SK-N-MC (cell line): Measurements from ENCODE around the gene OR5AU1.
"Not testable (repeated sequence)": the region's sequence is repeated elsewhere in the genome, so short reads cannot be mapped to it uniquely, and the experiment has no call there.

Experiments used
- DNase-seq: peaks from one replicate; pipeline ENCODE4 v3.0.0-alpha.2; 2011; ENCODE audit warnings: low read depth, low spot score
- H3K27ac ChIP-seq: fragments of 200-600 bp; sonication (generic); 2 replicates; pipeline ENCODE4 v1.5.1; 2016; ENCODE audit warnings: mixed run types
- H3K36me3 ChIP-seq: fragments of 200-600 bp; sonication (generic); 2 replicates; pipeline ENCODE4 v1.6.1; 2017; ENCODE audit warnings: antibody characterized with exemption, low read length, mixed read lengths; ENCODE audit not compliant: insufficient read depth
- H3K4me3 ChIP-seq: fragments of 200-600 bp; sonication (generic); 2 replicates; pipeline ENCODE4 v1.5.1; 2016
- H3K9ac ChIP-seq: fragments of 200-600 bp; sonication (generic); 2 replicates; pipeline ENCODE4 v1.8.0; 2017; ENCODE audit warnings: mixed run types, mixed read lengths; ENCODE audit not compliant: insufficient read length
- H3K9me3 ChIP-seq: fragments of 200-600 bp; sonication (generic); 2 replicates; pipeline ENCODE4 v1.6.1; 2017; ENCODE audit warnings: low read depth, mild to moderate bottlenecking, antibody characterized with exemption, low read length, moderate library complexity, mixed read lengths
- EZH2 ChIP-seq: fragments of 200-600 bp; sonication (generic); IDR thresholded peaks from one replicate; pipeline ENCODE4 v1.6.1; 2017; ENCODE audit warnings: antibody characterized with exemption
- FOXP2 ChIP-seq: optimal IDR thresholded peaks from 2 replicates; pipeline ENCODE3; 2011; ENCODE audit warnings: mild to moderate bottlenecking, moderate library complexity; ENCODE audit not compliant: insufficient read depth; ENCODE audit errors: extremely low read length, control extremely low read depth
- POLR2AphosphoS5 ChIP-seq: IDR thresholded peaks from 2 replicates; pipeline ENCODE4 v1.6.1; 2012; ENCODE audit warnings: mild to moderate bottlenecking, low read depth, low read length, borderline replicate concordance

Gene OR5AU1

GRCh38 chr14:21163871-21164291, 8.0 kb upstream of the OR5AU1 start:
- H3K36me3 ChIP-seq: no peaks in the 10 kb centered on the region
- no peak overlapping the region for H3K27ac ChIP-seq
- H3K4me3 ChIP-seq: no peak overlapping the region
- no peak for TF ChIP-seq EZH2
- TF ChIP-seq FOXP2: no peak
- TF ChIP-seq POLR2AphosphoS5: no peak
- no peaks in the 10 kb centered on the region for H3K9me3 ChIP-seq
- H3K9ac ChIP-seq: no peak overlapping the region
- no peak for DNase-seq

DNA sequence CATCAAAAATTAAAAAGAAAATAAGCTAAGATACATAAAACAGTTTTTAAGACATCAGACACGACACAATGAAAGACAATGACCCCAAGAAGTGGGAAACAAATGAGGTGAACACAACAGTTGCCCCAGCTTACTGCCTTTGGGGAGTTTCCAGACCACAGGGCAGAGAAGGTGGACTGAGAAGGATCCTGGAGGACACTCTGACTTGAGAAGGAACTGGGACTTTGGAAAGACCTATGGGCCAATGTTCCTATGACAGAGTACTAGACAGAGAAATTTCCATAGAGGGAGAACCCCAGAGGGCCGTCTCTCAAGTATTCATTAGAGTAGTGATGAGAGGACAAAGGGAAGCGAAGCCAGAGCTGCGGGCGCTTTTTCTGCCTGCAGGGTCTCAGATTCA, 6.2 kb upstream of the OR5AU1 start:
- no peak overlapping the region for H3K9ac ChIP-seq
- no peaks in the 10 kb centered on the region for H3K9me3 ChIP-seq
- no peak for TF ChIP-seq EZH2
- TF ChIP-seq FOXP2: no peak
- no peak for TF ChIP-seq POLR2AphosphoS5
- H3K27ac ChIP-seq: no peak overlapping the region
- no peak for DNase-seq
- H3K4me3 ChIP-seq: no peak overlapping the region
- H3K36me3 ChIP-seq: no peaks in the 10 kb centered on the region

GRCh38 chr14:21160061-21160610, 4.3 kb upstream of the OR5AU1 start:
- no peak overlapping the region for H3K27ac ChIP-seq
- H3K36me3 ChIP-seq: no peaks in the 10 kb centered on the region
- no peaks in the 10 kb centered on the region for H3K9me3 ChIP-seq
- H3K4me3 ChIP-seq: no peak overlapping the region
- DNase-seq: no peak
- no peak for TF ChIP-seq EZH2
- TF ChIP-seq FOXP2: no peak
- TF ChIP-seq POLR2AphosphoS5: no peak
- no peak overlapping the region for H3K9ac ChIP-seq

DNA sequence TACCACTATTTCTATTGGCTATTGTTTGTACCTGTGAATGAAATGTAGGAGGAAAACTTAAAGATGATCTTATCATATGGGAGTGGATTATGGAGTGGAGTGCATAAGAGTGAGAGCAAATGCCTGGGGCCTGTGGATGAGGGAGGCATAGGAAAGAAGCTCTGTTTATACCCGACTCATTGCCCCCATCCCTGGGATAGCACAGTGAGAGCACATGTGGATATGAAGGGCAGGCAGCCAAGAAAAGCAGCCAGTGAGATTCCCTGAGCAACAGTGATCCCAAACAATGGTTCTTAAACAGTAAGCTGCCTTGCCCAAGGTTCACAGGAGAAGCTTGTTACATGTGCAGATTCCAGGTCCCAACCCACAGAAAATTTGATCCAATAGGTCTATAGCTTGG, 2.3 kb upstream of the OR5AU1 start:
- H3K9ac ChIP-seq, H3K36me3 ChIP-seq, DNase-seq, H3K27ac ChIP-seq, H3K9me3 ChIP-seq, H3K4me3 ChIP-seq: not testable (repeated sequence)

GRCh38 chr14:21149641-21150367, 6.1 kb downstream of the OR5AU1 start:
- Histone ChIP-seq H3K9me3 (peaks cover 3% of the 10 kb centered on the region; the same call in 1 of the 2 replicates), H3K4me3 (no peak overlapping the region), H3K27ac (no peak overlapping the region), H3K9ac (no peak overlapping the region), H3K36me3 (no peaks in the 10 kb centered on the region)
- TF ChIP-seq POLR2AphosphoS5 (no peak), EZH2 (no peak), FOXP2 (no peak)
- DNase-seq: no peak

DNA sequence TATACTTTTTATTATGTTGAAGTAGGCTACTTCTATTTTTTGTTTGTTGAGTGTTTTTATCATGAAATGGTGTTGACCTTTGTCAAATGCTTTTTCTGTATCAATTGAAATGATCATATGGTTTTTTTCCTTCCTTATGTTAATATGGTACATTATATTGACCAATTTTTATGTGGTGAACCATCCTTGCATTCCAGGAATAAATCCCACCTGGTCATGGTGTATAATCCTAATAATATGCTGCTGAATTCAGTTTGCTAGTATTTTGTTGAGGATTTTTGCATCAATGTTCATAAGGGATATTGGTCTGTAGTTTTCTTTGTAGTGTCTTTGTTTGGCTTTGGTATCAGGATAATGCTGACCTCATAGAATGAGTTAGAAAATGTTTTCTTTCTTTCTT, 10.4 kb downstream of the OR5AU1 start:
- no peak for TF ChIP-seq POLR2AphosphoS5
- Histone ChIP-seq H3K4me3 (no peak overlapping the region), H3K27ac (no peak overlapping the region), H3K9me3 (peaks cover 4% of the 10 kb centered on the region; the same call in 1 of the 2 replicates), H3K9ac (no peak overlapping the region), H3K36me3 (no peaks in the 10 kb centered on the region)
- DNase-seq: no peak

DNA sequence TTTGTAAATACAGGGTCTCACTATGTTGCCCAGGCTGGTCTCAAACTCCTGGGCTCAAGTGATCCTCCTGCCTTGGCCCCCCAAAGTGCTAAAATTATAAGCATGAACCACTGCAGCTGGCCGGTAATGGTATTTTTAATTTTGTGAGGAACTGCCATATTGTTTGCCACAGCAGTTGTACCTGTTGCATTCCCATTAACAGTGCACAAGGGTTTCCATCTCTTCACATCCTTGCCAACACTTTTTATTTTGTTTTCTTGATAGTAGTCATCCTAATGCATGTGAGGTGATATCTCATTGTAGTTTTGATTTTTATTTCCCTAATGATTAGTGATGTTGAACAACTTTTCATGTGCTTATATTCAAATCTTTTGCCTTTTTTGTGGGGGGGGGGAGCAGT, 13.5 kb downstream of the OR5AU1 start:
- TF ChIP-seq FOXP2 (no peak), EZH2 (no peak), POLR2AphosphoS5 (no peak)
- H3K27ac ChIP-seq: no peak overlapping the region
- H3K9ac ChIP-seq: no peak overlapping the region
- H3K36me3 ChIP-seq: no peaks in the 10 kb centered on the region
- no peak overlapping the region for H3K4me3 ChIP-seq
- H3K9me3 ChIP-seq: peaks cover 4% of the 10 kb centered on the region; the same call in 1 of the 2 replicates
- DNase-seq: no peak

DNA sequence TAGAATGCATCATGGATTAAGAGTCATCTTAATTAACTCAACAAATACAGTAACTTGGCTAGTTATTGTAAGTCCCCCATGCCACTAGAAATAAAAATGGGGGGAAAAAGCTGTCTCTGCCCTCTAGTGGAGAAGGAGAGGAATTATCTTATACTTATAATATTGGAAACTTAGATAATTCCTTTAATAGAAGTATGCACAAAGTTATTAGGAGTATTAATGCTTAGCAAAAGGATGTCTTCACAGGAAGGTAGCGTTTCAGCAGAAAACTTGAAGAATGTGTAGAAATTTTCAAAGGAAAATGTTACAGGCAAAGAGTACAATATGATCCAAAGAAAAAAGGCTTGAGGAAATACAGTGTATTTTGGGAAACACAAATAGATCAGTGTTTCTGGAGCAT, 19.8 kb downstream of the OR5AU1 start:
- TF ChIP-seq POLR2AphosphoS5 (no peak), EZH2 (no peak), FOXP2 (no peak)
- H3K27ac ChIP-seq: no peak overlapping the region
- no peak overlapping the region for H3K9ac ChIP-seq
- no peaks in the 10 kb centered on the region for H3K9me3 ChIP-seq
- H3K4me3 ChIP-seq: no peak overlapping the region
- H3K36me3 ChIP-seq: no peaks in the 10 kb centered on the region
- no peak for DNase-seq

GRCh38 chr14:21133901-21134300, 22.0 kb downstream of the OR5AU1 start:
- TF ChIP-seq FOXP2 (no peak), EZH2 (no peak), POLR2AphosphoS5 (no peak)
- DNase-seq: no peak
- no peak overlapping the region for H3K27ac ChIP-seq
- no peaks in the 10 kb centered on the region for H3K36me3 ChIP-seq
- H3K9me3 ChIP-seq: no peaks in the 10 kb centered on the region
- H3K4me3 ChIP-seq: no peak overlapping the region
- H3K9ac ChIP-seq: no peak overlapping the region
